ENCODE measurements around the gene IL17REL. TPM values are rescaled to one million over a fixed set of nuclear protein-coding genes. Genes with fewer than 3 reads are reported as not detected.

Gene IL17REL
- polyA plus RNA-seq, 1 experiment: not detected

DNA sequence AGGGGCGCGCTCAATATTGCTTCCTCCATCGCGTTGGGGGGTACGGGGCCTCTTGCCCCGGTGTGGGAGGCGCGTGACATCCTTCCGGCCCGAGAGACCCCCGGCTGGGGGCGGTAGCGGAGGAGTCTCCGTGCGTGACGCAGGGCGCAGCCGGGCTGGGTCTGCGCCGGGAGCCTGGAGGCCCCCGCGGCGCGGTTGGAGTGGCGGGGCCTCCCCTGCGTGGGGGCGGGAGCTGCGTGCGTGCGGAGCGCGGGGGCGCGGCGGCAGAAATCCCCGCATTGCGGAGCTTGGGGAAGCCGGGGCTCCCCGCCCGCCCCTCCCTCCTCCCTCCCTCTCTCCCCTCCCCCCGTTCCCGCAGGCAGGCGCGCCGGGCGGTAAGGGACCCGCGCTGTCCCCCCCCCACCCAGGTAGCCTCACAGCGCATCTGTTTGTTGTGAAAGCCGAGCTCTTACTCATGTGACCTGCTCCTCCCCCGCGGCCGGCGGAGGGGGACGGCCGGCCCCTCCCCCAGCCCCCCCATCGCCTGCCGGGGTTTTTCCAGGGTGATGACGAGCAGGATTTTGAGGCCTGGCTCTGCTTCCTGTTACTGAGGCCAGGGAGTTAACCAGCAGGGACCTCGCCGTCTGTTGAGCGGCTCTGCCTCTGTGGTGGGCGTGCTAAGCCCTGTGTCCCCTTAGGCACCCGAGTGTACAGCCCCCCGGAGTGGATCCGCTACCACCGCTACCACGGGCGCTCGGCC is 50.4 kb downstream of the IL17REL start:
- peak; percentile 60 for DNase-seq (ENCODE audit: low read depth)
- Histone ChIP-seq H3K27me3 (ENCODE audit: control insufficient read depth, insufficient read depth, low read length) (no peaks in the 10 kb centered on the region), H3K36me3 (ENCODE audit: control insufficient read depth, insufficient read depth, low read length) (peaks cover 27% of the 10 kb centered on the region), H3K4me3 (ENCODE audit: low read depth, low read length) (peak overlapping the region; percentile 90)
- ChIA-PET CTCF (interaction anchor here (1.8 kb wide), 1 partner anchor 68 kb away, joined by 8 read pairs; no protein-coding TSS in a partner anchor), POLR2A (interaction anchor here (0.5 to 1.0 kb wide), 2 partner anchors 26 to 136 kb away, joined by 3 read pairs; no protein-coding TSS in a partner anchor)
- TF ChIP-seq, protein P1, sequence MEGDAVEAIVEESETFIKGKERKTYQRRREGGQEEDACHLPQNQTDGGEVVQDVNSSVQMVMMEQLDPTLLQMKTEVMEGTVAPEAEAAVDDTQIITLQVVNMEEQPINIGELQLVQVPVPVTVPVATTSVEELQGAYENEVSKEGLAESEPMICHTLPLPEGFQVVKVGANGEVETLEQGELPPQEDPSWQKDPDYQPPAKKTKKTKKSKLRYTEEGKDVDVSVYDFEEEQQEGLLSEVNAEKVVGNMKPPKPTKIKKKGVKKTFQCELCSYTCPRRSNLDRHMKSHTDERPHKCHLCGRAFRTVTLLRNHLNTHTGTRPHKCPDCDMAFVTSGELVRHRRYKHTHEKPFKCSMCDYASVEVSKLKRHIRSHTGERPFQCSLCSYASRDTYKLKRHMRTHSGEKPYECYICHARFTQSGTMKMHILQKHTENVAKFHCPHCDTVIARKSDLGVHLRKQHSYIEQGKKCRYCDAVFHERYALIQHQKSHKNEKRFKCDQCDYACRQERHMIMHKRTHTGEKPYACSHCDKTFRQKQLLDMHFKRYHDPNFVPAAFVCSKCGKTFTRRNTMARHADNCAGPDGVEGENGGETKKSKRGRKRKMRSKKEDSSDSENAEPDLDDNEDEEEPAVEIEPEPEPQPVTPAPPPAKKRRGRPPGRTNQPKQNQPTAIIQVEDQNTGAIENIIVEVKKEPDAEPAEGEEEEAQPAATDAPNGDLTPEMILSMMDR (IDR thresholded peaks at IDR 0.05; ENCODE audit: insufficient read depth, low read depth, low read length): no peak

DNA sequence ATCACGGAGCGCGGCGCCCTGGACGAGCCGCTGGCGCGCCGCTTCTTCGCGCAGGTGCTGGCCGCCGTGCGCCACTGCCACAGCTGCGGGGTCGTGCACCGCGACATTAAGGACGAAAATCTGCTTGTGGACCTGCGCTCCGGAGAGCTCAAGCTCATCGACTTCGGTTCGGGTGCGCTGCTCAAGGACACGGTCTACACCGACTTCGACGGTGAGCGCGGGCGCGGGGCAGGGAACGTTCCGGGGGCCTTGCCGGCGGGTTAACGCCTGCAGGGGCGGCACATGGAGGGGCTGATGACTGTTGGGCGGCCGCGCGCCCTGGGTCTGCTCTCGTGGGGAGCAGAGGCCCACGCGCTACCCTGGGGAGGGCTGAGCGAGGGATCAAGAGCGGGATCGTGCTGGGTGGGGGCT is 51.0 kb downstream of the IL17REL start:
- TF ChIP-seq, protein P1 (IDR thresholded peaks at IDR 0.05; ENCODE audit: insufficient read depth, low read depth, low read length): no peak
- ChIA-PET CTCF (interaction anchor here (1.5 to 1.8 kb wide), 2 partner anchors 28 to 69 kb away, joined by 4 to 8 read pairs; no protein-coding TSS in a partner anchor), POLR2A (interaction anchor here (1.0 kb wide), 1 partner anchor 26 kb away, joined by 3 read pairs; no protein-coding TSS in a partner anchor)
- DNase-seq (ENCODE audit: low read depth): no peak
- Histone ChIP-seq H3K4me3 (ENCODE audit: low read depth, low read length) (peak overlapping the region; percentile 90), H3K27me3 (ENCODE audit: control insufficient read depth, insufficient read depth, low read length) (no peaks in the 10 kb centered on the region), H3K36me3 (ENCODE audit: control insufficient read depth, insufficient read depth, low read length) (peaks cover 27% of the 10 kb centered on the region)

DNA sequence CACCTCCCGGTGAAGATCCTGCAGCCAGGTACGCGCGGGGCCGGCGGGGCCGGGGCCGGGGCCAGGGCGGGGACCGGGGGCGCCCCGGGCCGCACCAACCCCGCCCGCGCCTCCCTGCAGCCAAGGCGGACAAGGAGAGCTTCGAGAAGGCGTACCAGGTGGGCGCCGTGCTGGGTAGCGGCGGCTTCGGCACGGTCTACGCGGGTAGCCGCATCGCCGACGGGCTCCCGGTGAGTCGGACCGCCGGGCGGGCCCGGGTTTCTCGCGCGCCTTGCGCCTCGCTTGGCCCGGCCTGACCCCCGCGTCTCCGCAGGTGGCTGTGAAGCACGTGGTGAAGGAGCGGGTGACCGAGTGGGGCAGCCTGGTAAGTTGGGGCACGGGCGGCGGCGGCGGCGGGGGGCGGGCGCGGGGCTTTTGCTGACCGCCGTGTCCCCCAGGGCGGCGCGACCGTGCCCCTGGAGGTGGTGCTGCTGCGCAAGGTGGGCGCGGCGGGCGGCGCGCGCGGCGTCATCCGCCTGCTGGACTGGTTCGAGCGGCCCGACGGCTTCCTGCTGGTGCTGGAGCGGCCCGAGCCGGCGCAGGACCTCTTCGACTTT is 51.5 kb downstream of the IL17REL start:
- POLR2A ChIA-PET: no interaction called here
- TF ChIP-seq, protein P1 (IDR thresholded peaks at IDR 0.05; ENCODE audit: insufficient read depth, low read depth, low read length): no peak
- CTCF ChIA-PET: interaction anchor here (1.5 kb wide), 1 partner anchor 28 kb away, joined by 4 read pairs; no protein-coding TSS in a partner anchor
- H3K36me3 ChIP-seq (ENCODE audit: control insufficient read depth, insufficient read depth, low read length): peaks cover 27% of the 10 kb centered on the region
- no peak for DNase-seq (ENCODE audit: low read depth)
- H3K27me3 ChIP-seq (ENCODE audit: control insufficient read depth, insufficient read depth, low read length): no peaks in the 10 kb centered on the region
- H3K4me3 ChIP-seq (ENCODE audit: low read depth, low read length): peak overlapping the region; percentile 90

DNA sequence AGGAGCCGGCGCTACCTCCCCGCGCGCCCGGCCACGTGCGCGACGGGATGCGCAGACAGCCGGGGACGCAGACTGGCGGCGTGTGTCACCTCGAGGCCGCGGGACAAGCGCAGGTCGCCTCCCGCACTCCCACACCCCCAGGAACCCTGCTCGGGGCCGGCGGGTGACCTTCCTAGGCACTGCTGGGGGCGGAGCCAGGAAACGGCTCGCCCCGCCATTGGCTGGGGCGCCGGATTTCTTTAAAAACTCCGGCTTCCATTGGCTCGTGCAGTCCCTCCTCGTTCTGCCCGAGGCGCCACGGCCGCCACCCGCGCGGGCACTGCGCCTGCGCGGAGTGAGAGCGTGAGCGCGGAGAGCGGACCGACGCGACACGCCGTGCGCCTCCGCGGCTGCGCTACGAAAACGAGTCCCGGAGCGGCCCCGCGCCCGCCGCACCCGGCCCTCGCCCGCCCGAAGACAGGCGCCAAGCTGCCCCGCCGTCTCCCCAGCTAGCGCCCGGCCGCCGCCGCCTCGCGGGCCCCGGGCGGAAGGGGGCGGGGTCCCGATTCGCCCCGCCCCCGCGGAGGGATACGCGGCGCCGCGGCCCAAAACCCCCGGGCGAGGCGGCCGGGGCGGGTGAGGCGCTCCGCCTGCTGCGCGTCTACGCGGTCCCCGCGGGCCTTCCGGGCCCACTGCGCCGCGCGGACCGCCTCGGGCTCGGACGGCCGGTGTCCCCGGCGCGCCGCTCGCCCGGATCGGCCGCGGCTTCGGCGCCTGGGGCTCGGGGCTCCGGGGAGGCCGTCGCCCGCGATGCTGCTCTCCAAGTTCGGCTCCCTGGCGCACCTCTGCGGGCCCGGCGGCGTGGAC is 52.2 kb downstream of the IL17REL start, which contains the start of gene PIM3:
Gene PIM3, plus strand, starts transcription at position 614 of the 846 bp plus-strand sequence. Its CDS starts 176 bp downstream, at position 790.
- peak; percentile 73 for DNase-seq (ENCODE audit: low read depth)
- H3K27me3 ChIP-seq (ENCODE audit: control insufficient read depth, insufficient read depth, low read length): no peaks in the 10 kb centered on the region
- ChIA-PET CTCF (interaction anchor here (1.5 kb wide), 1 partner anchor 27 kb away, joined by 4 read pairs; no protein-coding TSS in a partner anchor), POLR2A (no interaction called here)
- H3K4me3 ChIP-seq (ENCODE audit: low read depth, low read length): peak within 1 kb of the TSS; percentile 90
- H3K36me3 ChIP-seq (ENCODE audit: control insufficient read depth, insufficient read depth, low read length): peaks cover 26% of the 10 kb centered on the region
- TF ChIP-seq, protein P1 (IDR thresholded peaks at IDR 0.05; ENCODE audit: insufficient read depth, low read depth, low read length): no peak
